Measurements from ENCODE around the gene OCRL. TPM values are rescaled to one million over a fixed set of nuclear protein-coding genes. Genes with fewer than 3 reads are reported as not detected.
A peak's percentile ranks its signal among the peaks of the same experiment; 100 is the strongest.

Gene OCRL
- total and polyA plus RNA-seq, 2 of the 4 experiments (the other 2 are of a cell fraction) = 19.4 to 20.6 TPM

- Histone ChIP-seq H3K27ac (ENCODE audit: insufficient read depth, low read length) (no peak overlapping the region), H3K4me3 (ENCODE audit: insufficient read depth, low read depth, low read length) (no peak overlapping the region), H2BK120ac (ENCODE audit: low read depth, low read length) (no peak overlapping the region), H3K56ac (ENCODE audit: extremely low read depth, insufficient read depth, low read length) (no peak overlapping the region), H4K91ac (ENCODE audit: insufficient read depth, low read depth, low read length) (no peak overlapping the region), H2BK5ac (ENCODE audit: low read depth, low read length, poor library complexity, severe bottlenecking) (no peak overlapping the region), H3K27me3 (ENCODE audit: control insufficient read depth, insufficient read depth, low read length) (peaks cover 2% of the 10 kb centered on the region; the same call in 1 of the 2 replicates), H3K9ac (ENCODE audit: low read depth, low read length) (no peak overlapping the region), H4K5ac (ENCODE audit: low read depth, low read length) (no peak overlapping the region), H2AK9ac (replicated peaks; ENCODE audit: low read depth, low read length, poor library complexity) (no peak overlapping the region), H2BK20ac (ENCODE audit: low read depth, low read length) (no peak overlapping the region), H3K79me1 (ENCODE audit: low read depth in 1 of 2, low read length in 2 of 2) (no peaks in the 10 kb centered on the region), H3K18ac (ENCODE audit: low read depth, low read length) (no peak overlapping the region), H3K4me2 (ENCODE audit: low read depth, low read length) (no peak overlapping the region), H3K14ac (replicated peaks; ENCODE audit: low read depth, low read length) (no peak overlapping the region), H3K36me3 (ENCODE audit: control insufficient read depth, insufficient read depth, low read length) (no peaks in the 10 kb centered on the region), H3K4ac (ENCODE audit: low read depth, low read length) (no peak overlapping the region), H3K23ac (ENCODE audit: low read depth, low read length) (no peak overlapping the region), H2BK15ac (ENCODE audit: low read depth, low read length) (no peak overlapping the region), H3K9me1 (ENCODE audit: insufficient read depth, low read length) (no peaks in the 10 kb centered on the region), H2AK5ac (ENCODE audit: low read depth, low read length) (no peak overlapping the region), H4K8ac (ENCODE audit: low read depth in 2 of 2, low read length in 2 of 2) (no peak overlapping the region), H4K20me1 (ENCODE audit: insufficient read depth, low read length) (no peaks in the 10 kb centered on the region), H3K4me1 (ENCODE audit: control insufficient read depth, insufficient read depth, low read length) (no peaks in the 10 kb centered on the region; the same call in 1 of the 2 replicates), H2AFZ (replicated peaks; ENCODE audit: low read length, poor library complexity) (no peak overlapping the region), H3K9me3 (ENCODE audit: control insufficient read depth, insufficient read depth, low read length) (no peaks in the 10 kb centered on the region)
- dilution Hi-C loops (cut with HindIII; ENCODE audit: low sequenced_read_pairs, unreplicated experiment) = no loop called here
- DNase-seq (peak; percentile 50), ATAC-seq (ENCODE audit: low read depth) (0 out of 2 replicates have a peak, but pooled peaks have one; percentile 21)
- ChIA-PET CTCF (no interaction called here), POLR2A (ENCODE audit: unreplicated experiment) (no interaction called here)
- no TSS peak for BruUV-seq (replicated peaks)
- intact Hi-C loops (cut with micrococcal nuclease) = no loop called here
- WGBS, 2 experiments (ENCODE audit: extremely low coverage in 2 of 2, insufficient read length in 1 of 2) = 20% methylated on average over 2 of the region's 4 CpGs; no CpG with 5 or more reads in 1 of the 2 experiments
- in situ Hi-C loops (cut with MboI; ENCODE audit: low sequenced_read_pairs) = no loop called here
- no peak for TF ChIP-seq SMC3 (IDR thresholded peaks at IDR 0.05; ENCODE audit: low read depth, low read length)
- no peak for TF ChIP-seq MXI1 (IDR thresholded peaks at IDR 0.05; ENCODE audit: borderline replicate concordance, low read depth, low read length)
- no peak for TF ChIP-seq RAD21 (IDR thresholded peaks at IDR 0.05; ENCODE audit: low read length)
These were observed 10.3 kb upstream of the OCRL start for GRCh38 chrX:129529685-129530281.

All from IMR-90 (cell line).